Measurements from ENCODE around the gene KCNT1.

DNA sequence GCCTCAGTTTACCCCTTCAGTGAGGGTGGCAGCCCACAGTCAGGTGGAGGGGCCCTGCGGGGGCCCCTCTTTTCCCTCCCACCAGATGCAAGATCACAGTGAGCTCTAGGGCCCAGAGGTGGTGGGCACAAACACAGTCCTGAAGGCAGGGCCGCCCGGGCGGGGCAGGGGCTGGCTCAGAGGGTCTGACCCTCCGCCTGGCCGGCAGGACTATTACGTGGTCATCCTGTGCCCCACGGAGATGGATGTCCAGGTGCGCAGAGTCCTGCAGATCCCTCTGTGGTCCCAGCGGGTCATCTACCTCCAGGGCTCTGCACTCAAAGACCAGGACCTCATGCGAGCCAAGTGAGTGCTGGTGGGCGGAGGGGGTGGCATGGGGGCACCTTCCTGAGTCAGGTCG lies 63.4 kb downstream of the KCNT1 start:
- TF ChIP-seq, protein P1, sequence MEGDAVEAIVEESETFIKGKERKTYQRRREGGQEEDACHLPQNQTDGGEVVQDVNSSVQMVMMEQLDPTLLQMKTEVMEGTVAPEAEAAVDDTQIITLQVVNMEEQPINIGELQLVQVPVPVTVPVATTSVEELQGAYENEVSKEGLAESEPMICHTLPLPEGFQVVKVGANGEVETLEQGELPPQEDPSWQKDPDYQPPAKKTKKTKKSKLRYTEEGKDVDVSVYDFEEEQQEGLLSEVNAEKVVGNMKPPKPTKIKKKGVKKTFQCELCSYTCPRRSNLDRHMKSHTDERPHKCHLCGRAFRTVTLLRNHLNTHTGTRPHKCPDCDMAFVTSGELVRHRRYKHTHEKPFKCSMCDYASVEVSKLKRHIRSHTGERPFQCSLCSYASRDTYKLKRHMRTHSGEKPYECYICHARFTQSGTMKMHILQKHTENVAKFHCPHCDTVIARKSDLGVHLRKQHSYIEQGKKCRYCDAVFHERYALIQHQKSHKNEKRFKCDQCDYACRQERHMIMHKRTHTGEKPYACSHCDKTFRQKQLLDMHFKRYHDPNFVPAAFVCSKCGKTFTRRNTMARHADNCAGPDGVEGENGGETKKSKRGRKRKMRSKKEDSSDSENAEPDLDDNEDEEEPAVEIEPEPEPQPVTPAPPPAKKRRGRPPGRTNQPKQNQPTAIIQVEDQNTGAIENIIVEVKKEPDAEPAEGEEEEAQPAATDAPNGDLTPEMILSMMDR (IDR thresholded peaks at IDR 0.05; ENCODE audit: low read depth, low read length), result no peak
- TF ChIP-seq POLR2A (IDR thresholded peaks at IDR 0.05; ENCODE audit: extremely low read depth, insufficient read length) (no peak), MYC (IDR thresholded peaks at IDR 0.05; ENCODE audit: low read depth, low read length) (no peak)
